Activated effector memory CD4-positive, alpha-beta T cell treated with anti-CD3 and anti-CD28 coated beads, Interleukin-2, amount 50 U/mL, for 16 hours (primary cell): Measurements from ENCODE around the gene RUVBL1.
A peak's percentile ranks its signal among the peaks of the same experiment; 100 is the strongest.
"Not testable (repeated sequence)": the region's sequence is repeated elsewhere in the genome, so short reads cannot be mapped to it uniquely, and the experiment has no call there.

Experiments
- DNase-seq: peaks from one replicate; pipeline ENCODE4 v3.0.0-alpha.2; 2020

The RUVBL1 gene

DNA sequence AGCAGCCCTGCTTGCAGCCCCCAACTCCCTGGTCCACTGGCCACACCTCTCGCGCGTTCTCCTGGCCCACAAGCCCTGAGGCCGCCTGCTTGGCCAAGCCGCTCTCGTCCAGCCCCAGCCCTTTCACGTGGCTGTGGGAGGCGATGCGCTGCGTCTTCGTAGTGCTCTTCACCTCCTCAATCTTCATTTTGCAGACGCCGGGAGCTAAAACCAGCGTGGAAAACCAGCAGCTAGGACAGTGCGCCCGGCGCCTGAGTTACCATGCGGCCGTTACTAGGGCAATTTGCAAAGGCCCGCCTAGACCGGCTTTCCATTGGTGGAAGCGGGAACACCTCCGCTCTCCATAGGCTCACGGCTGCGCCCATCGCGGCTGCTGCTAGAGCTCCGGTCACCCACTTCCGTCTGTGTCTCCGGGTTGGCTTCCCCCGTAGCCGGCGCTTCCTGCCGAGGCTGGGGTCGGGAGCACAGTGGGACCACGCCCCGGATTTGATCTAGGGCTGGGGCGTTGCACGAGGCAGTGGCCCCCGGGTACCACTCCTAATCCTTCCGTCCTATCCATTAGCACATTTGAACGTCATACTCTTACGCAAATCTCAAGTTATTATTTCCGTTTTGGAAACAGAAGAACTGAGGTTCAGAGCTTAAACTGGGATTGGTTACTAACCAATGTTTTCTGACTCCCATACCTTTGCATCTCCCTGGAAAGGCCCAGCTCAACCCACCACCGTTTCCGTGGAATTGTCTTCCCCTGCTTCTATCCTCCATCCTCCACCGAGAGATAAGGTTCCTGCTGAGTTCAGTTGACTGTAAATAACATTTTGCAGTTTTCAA lies at the start of gene RUVBL1:
Gene RUVBL1 (minus strand): TSS at position 275 of the 831 bp plus-strand sequence. CDS start 88 bp downstream, at position 187.
- DNase-seq = peak; percentile 99

DNA sequence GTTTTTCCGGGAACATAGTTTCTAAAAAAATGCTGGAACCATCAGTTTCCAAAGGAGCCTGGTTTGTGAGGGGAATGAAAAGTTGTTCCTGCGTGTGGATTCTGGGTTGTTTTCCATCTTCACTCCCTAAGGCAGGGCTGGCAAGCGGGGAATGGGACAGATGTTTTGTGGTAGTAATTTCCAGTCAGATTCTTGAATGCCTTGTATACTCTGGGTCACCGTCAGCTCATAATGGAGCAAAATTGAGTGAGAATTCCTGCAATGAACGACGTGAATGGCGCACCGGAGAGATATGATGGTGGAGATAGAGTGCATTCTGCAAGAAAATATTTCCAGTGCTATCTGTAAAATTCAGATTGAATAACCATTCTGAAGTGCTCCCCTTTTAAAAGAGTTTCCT lies 49.6 kb upstream of the RUVBL1 start:
- DNase-seq = no peak

DNA sequence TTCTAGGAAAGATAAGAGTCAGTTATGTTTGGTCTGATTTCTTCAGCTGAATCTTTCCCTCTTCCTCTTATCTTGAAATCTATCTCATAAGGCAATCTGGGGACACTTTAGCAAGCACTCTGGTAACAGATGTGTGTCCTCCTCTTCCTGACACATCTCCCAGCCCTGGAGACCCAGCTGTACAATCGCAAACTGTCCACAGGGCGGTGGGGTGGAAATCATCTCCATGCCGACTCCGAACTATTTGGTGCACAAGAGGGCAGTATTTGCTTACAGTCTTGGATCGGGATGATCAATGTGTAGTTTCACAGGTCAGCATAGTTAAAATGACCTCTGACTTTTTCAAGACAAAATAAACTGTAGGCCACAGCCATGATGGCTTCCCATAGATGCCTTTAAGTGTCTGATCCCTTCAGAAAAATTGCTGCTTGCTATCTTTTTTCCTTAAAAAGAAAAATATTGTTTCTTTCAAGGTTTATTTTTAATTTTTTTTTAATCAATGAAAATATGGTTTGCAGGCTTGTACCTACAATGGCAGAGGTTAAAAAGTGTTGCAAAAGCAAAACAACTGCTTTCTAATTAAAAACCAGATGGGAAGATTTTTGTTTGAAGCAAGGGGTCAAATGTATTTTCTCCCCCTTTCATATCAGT lies 47.4 kb upstream of the RUVBL1 start:
- no peak for DNase-seq

DNA sequence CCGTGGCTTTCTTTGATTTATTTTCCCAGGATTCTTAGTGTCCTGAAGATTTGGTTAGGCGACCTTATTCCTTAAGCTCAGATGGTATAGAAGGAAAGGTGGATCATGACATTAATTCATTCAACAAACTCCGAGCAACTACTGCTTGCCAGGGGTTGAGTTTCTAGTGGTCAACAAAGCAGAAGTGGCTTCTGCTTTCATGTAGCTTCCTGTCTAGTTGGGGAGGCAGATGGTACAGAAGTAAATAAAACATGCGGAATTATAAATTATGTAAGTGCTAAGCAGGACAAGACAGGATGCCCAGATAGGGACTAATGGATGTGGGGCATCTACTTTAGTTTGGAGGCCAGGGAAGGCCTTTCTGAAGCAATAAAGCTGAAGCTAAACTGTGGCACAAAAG lies 45.2 kb upstream of the RUVBL1 start:
- DNase-seq = no peak

DNA sequence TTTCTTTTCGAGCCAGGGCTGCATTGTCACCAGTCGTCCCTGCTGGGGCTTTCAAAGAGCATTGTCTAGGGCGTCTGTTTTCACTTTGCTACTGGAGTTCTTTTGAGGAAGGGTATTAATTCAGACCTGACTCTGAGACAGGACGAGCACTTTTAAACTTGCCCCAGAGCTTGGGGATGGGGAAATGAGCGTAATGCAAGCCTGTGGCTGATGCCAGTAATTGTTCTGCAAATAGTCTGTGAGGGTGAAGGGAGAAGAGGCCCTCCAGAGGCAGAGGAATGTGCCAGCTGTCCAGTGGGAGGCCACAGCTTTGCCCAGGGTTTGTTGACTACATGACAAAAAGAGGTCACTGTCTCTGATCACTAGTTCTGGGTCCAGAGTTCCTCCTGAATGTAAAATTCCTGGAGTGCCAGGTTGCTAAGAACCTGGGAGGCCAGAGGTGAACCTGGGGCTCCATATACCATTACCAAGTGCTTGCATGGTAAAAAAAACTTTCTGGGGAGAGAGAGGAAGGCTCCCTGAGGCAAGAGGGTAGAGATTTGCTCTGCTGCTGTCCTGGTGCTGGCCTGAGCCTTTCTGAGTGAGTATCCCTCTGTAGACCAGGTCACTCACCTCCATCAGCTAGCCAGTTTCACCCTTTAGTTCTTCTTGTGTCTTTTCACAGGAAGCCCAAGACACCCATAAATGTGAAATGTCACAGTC lies 44.5 kb upstream of the RUVBL1 start:
- no peak for DNase-seq

DNA sequence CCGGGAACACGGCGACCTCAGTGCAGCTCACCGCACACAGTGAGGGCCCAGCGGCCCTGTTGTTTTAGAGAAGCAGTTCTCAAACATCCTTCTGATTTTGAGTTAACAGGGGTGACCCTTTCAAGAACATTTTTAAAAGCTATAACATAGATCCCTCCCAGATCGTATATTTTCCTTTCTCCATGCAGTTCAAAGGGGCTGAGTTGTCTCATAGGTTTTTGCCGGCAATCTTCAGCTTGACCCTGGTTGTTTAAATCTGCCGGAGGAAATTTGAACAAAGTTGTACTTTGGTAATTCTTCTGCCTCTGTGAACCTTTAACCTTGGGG lies 44.0 kb upstream of the RUVBL1 start:
- DNase-seq = no peak

DNA sequence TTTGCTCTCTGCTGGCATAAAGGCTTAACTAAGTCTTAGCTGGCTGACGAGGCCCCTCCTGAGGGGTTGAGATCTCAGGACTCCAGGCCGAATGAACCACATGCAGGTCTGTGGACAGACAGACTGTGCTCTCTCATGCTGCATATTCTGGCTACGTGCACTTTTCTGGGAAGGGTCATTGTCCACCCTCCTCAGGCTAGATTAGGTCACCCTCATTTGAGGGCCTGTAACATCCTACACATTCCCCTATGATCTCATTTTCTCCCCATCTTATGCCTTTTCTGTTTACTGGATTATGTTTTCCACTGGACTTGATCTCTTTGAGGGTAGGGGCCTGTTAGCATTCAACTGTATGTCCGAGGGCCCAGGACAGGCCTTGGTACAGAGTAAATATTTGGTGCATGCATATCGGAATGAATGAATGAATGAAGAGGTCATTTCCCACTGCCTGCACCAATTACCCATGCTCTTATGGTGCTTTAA lies 43.4 kb upstream of the RUVBL1 start:
- no peak for DNase-seq

DNA sequence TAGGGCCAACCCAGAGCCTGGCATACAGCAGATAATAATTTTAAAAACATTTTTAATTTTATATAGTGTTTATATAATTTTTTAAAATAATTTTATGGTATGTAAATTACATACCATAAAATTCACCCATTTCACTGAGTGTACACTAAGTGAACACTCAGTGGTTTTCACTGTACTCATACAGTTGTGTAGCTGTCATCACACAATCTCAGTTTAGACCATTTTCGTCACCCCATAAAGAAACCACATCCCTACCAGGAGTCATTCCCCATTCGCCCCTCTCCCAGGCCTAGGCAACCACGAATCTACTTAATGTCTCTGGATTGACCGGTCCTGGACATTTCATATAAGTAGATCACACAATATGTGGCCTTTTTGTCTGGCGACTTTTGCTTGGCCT lies 39.8 kb upstream of the RUVBL1 start:
- DNase-seq = no peak

DNA sequence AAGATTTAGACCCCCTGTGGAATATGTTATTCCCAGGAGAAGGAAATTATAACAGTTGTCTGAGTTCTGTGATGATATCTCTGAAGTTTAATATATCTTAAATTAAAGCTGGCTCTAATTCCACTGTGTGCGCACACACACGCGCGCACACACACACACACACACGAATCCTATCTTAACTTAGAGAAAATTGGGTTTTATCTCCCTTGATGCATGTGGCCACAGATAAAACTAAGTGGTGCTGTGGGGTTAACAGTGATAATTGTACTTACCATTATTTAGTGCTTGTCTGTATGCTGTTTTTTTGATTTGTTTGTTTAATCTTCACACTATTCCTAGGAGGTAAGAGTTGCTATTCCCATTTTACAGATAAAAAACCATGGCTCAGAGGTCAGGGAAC lies 37.0 kb upstream of the RUVBL1 start:
- no peak for DNase-seq

DNA sequence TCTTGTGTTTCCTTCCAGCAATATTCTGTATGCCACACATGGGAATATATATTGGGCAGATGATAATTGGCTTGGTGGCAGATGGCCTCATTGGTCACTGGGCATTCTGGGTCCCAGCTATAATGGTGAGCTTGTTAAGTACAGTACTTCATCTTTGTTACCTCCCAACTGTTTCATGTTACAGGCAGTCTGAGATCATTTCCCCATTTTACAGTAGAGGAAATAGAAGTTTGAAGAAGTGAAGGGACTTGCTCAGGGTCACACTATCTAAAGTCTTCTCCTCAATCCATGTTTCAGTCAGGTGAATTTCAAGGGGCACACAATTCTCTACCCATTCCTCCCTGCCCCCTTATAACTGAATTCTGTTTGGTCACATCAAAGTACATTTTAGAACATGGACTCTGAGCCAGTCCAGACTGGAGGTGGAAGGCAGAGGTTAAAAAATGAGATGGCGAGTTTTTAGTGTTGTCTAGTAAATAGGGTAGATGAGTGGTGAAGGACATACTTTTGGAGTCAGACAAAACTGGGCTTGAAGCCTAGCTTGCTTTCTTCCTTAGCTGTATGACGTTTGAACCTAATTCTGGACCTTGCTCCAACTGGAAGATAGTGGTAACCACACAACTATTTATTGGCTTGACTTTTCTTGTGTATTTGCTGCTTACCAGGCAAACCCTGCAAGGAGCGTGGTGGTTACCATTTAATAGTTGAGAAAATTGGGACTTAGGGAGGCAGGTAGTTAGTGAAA lies 32.2 kb upstream of the RUVBL1 start:
- DNase-seq = no peak

DNA sequence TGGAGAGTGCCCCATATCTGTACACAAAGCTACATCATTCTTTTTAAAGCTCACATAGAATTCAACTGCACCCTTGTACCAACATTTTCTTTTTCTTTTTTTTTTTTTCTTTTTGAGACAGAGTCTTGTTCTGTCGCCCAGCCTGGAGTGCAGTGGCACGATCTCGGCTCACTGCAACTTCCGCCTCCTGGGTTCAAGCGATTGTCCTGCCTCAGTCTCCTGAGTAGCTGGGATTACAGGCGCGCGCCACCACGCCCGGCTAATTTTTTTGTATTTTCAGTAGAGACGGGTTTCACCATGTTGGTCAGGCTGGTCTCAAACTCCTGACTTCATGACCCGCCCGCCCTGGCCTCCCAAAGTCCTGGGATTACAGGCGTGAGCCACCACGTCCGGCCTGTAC lies 30.7 kb upstream of the RUVBL1 start:
- not testable (repeated sequence) for DNase-seq

DNA sequence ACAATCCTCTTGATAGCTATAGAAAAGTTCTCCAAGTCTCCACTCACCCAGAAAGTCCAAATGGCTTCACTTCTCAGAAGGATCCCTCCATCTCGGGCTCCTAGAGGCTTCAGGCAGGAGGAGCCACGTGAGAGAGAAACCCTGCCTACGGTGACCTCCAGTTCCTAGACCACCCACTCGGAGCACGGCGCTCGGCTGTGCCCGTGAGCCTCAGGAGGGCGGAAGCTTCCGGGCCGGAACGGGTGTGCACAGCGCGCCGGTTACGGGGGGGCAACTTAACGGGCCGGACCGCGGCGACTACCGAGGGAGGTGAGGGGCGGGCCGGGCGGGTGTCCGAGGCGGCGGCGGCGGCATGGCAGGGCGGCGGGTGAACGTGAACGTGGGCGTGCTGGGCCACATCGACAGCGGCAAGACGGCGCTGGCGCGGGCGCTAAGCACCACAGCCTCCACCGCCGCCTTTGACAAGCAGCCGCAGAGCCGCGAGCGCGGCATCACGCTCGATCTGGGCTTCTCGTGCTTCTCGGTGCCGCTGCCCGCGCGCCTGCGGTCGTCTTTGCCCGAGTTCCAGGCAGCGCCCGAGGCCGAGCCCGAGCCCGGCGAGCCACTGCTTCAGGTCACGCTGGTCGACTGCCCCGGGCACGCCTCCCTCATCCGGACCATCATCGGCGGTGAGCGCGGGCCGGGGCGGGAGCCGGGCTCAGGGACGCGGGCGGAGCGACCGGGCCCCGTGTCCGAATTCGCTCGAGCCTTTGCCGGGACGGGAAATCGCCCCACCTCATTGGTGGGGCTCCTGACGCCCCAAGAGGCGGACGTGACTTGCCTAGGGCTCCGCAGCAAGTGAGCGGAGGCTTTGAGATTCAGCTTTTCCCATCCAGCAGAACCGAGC lies 29.8 kb upstream of the RUVBL1 start, which contains the start of gene EEFSEC:
Gene EEFSEC (plus strand): TSS at position 326 of the 886 bp plus-strand sequence. CDS start 27 bp downstream, at position 353.
- peak; percentile 95 for DNase-seq

DNA sequence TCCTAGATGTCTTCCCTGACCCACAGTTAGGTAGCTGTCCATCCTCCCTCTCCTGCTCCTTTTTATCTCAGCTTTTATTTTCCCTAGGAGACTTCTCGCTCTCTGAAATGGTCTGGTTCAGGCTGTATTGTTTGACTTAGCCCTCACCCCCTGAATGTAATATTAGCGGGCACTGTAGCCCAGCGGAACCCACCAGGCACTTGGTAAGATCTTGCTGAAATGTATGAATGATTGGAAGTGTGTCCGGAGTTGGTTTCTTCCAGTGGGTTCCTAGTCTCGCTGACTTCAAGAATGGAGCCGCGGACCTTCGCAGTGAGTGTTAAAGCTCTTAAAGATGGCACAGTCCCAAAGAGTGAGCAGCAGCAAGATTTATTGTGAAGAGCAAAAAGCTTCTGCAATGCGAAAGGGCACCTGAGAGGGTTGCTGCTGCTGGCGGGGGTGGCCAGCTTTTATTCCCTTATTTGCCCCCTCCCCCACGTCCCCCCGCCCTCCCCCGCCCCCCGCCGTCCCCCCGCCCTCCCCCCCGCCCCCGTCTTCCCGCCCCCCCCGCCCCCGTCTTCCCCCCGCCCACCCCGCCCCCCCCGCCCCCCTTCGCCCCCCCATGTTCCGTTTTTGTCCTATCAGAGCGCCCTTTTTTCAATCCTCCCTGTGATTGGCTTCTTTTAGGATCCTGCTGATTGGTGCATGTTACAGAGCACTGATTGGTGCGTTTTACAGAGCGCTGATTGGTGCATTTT lies 29.0 kb upstream of the RUVBL1 start:
- DNase-seq = no peak

DNA sequence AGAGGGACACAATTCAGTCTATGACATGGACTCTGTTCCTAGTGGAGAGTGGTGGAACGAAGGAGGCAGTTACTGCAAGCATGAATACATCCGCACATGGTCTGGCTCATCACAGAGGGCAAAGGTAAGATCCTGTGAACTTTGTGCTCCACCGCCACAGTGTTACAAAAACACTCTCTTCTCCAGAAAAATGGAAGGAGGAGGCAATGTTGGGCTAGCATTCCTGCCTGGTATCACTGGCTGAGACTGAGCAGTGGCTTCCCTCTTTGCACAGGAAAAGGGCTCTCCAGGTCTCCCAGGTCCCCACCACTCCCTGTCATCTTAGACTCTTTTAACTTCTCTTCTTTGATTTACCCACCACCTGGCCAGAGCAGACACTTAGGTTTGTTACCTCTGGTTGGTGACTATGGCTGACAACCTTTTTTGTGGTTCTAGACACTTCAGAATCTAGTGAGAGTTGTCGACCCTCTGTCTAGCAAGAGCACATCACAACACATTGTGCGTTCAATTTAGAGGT lies 28.2 kb upstream of the RUVBL1 start:
- no peak for DNase-seq

DNA sequence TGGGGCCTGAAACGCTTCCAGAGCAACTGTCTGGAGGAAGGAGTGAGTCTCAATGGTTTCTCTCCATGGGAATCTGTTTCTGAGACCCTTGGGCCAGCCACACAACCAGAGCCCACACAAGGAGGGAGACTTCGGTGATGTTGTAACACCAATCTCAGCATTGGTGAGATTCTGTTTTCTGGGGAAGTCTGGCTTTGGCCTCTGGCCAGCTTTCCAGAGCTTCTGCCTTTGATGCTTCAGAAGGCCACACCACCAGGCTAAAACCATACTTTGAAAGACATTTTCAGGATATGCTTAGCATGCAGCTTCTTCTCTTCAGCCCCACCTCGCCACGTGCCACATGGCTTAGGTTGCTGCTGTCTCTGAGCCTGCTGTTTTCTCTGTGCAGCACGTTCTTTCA lies 26.0 kb upstream of the RUVBL1 start:
- DNase-seq = no peak

DNA sequence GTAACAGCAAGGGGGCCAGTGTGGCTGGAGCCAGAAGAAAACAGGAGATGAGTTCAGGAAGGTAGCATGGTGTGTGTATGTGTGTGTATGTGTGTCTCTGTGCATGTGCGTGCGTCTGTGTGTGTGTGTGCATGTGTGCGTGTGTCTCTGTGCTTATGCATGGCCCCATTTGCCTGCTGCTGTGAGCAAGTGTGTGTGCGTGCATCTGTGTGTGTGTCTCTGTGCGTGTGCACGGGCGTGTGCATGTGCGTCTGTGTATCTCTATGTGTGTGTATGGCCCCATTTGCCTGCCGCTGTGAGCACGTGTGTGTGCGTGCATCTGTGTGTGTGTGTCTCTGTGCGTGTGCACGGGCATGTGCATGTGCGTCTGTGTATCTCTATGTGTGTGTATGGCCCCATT lies 22.6 kb upstream of the RUVBL1 start:
- DNase-seq = no peak

DNA sequence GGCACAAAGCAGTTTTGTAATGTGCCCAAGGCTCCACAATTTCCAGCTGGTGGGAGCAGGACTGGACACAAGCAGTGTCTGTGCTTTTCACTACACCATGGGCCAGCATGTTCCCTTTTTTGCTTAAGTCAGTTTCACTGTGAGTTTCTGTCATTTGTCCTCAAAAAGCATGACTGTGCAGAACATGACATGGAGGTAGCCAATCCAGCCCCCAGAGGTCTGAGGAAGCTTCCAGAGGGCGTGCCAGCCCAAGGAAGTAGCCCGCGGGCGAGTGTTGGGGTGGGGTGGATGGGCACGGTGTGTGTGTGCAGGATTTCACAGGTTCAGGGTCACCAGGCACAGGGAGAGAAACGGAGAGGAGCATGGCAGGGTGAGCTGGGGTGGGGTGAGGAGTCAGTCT lies 21.7 kb upstream of the RUVBL1 start:
- no peak for DNase-seq

DNA sequence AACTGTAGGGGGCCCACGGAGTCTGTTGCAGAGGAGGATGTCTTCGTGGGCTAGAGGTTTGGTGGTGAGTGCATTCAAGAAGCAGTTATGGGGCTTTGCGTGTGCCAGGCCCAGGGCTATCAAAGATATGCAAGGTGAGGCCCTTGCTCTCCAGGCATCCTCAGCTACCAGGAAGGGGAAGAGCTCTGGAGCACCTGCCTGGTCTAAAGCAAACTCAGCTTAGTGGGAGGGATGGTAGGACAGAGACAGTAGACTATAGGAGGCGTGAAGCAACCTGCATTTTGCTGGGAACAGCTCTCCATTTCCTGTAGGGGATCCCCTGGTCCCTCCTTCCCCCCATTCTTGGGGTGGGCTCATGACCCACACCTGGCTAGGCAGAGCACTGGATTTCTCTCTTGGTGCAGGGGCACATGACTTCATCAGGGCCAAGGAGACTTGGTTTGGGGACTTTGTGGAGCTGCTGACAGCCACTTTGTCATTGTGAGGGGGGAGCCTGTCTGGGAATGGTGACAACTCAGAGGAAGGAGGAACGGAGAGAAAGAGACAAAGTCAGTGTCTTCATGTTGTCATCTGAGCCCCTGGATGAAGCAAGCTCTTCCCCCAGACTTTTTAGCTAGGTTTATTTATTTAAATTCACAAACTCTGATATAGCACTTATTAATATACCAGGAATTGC lies 21.0 kb upstream of the RUVBL1 start:
- DNase-seq = no peak

DNA sequence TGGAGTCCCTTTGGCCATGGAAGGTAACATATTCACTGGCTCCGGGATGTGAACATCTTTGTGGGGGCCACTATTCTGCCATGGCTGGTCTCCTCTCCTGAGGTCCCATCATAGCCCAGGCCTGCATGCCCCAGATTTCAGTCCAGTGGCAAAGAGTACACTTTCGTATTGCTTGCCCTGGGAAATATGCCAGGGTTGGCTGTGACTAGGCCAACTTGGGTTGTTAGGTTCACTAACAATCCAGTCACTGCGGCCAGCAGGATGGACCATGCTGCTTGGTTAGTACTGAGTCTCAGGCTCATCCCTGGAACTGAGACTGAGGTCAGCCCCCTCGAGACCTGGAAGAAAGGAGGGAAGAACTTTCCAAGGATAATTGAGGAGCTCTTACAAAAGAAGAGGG lies 19.9 kb upstream of the RUVBL1 start:
- no peak for DNase-seq

DNA sequence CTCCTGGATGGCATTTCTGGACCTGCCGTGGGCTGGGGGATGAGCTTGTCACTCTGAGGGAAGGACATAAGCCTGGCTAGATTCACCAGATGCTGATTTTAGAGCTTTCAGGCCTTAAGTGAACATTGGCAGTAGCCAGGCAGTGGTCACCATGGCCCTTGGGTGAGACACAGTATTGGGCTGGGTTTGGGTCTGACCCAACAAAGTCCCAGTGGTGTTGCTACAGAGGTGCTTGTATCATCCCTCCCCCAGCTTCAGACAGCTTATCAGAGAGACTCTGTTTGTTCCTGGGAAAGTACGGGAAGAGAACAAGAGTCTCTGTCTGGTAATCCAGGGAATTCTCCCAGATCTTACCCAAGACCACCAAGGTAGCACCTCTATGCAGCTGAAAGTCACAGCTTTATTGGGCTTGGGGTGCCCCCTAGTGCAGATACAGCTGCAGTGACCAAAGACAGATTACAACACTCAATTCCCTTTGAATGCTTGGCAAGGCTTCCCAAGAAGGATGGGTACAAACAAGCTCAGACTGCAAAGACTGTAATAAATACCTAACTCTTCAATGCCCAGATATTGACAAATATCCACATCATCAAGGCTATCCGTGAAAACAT lies 9.8 kb upstream of the RUVBL1 start:
- peak; percentile 82 for DNase-seq
